ENCODE data around the gene PLAC1. TPM values are rescaled to one million over a fixed set of nuclear protein-coding genes. Genes with fewer than 3 reads are reported as not detected.

The PLAC1 gene
- total and polyA plus RNA-seq, 2 of the 13 experiments (the other 11 are each of a cell fraction or from before 2014, with no cell fraction given), result 0.40 to 2.7 TPM

- TF ChIP-seq, protein P1, sequence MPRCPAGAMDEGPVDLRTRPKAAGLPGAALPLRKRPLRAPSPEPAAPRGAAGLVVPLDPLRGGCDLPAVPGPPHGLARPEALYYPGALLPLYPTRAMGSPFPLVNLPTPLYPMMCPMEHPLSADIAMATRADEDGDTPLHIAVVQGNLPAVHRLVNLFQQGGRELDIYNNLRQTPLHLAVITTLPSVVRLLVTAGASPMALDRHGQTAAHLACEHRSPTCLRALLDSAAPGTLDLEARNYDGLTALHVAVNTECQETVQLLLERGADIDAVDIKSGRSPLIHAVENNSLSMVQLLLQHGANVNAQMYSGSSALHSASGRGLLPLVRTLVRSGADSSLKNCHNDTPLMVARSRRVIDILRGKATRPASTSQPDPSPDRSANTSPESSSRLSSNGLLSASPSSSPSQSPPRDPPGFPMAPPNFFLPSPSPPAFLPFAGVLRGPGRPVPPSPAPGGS (CRISPR knock-in tag; IDR thresholded peaks at IDR 0.05), result no peak
- no peak for TF ChIP-seq CHCHD3 (CRISPR knock-in tag; IDR thresholded peaks at IDR 0.05)
- no peak for TF ChIP-seq NR3C1 (CRISPR knock-in tag; IDR thresholded peaks at IDR 0.05)
- TF ChIP-seq ZNF530 (CRISPR knock-in tag; IDR thresholded peaks at IDR 0.05; ENCODE audit: low read depth), result no peak
- TF ChIP-seq JUN (CRISPR knock-in tag; IDR thresholded peaks at IDR 0.05), result no peak
- TF ChIP-seq ZNF577 (CRISPR knock-in tag; IDR thresholded peaks at IDR 0.05; ENCODE audit: borderline replicate concordance, low read depth), result no peak
These were observed 89.8 kb downstream of the PLAC1 start (continued) for GRCh38 chrX:134568285-134569016.

- no peak overlapping the region for H3K4me2 ChIP-seq (ENCODE audit: low read depth, low read length)
- no peaks in the 10 kb centered on the region for H3K79me2 ChIP-seq (ENCODE audit: insufficient read depth, low read length)
- ATAC-seq (no peak), FAIRE-seq (no peak), DNase-seq (ENCODE audit: low spot score) (no peak)
- TF ChIP-seq GABPA (IDR thresholded peaks at IDR 0.05; ENCODE audit: low read depth, low read length) (no peak), GABPA (CRISPR knock-in tag; IDR thresholded peaks at IDR 0.05; ENCODE audit: low read depth) (peak; percentile 59), HNF4A (CRISPR knock-in tag; IDR thresholded peaks at IDR 0.05) (peak; percentile 50), ZNF674 (CRISPR knock-in tag; IDR thresholded peaks at IDR 0.05; ENCODE audit: low read depth) (no peak)
- no peak overlapping the region for H2AFZ ChIP-seq (ENCODE audit: low read length)
- POLR2A ChIA-PET, result no interaction called here
- no peak overlapping the region; a peak in 1 of 6 replicates for H3K4me3 ChIP-seq (replicated peaks in 1 of 3; ENCODE audit: insufficient read depth in 1 of 3, low read depth in 2 of 3, low read length in 3 of 3)
- H3K9me3 ChIP-seq (ENCODE audit: low read length), result no peaks in the 10 kb centered on the region
- no peak overlapping the region for H3K9ac ChIP-seq (ENCODE audit: insufficient read depth, low read depth, low read length)
- in situ Hi-C loops (cut with HindIII; ENCODE audit: extremely low pct_ligation_motif_present, low pct_unique_long_range_greater_than_20kb) (no loop called here), intact Hi-C loops (cut with micrococcal nuclease; ENCODE audit: unreplicated experiment) (no loop called here)
- H3K27me3 ChIP-seq (ENCODE audit: control insufficient read depth in 1 of 2, insufficient read depth in 2 of 2, low read length in 2 of 2), result no peaks in the 10 kb centered on the region
- BruUV-seq (replicated peaks), result no TSS peak
- WGBS (ENCODE audit: low lambda C conversion rate), result 15% methylated on average over 2 of the region's 5 CpGs
- no peaks in the 10 kb centered on the region for H3K36me3 ChIP-seq (replicated peaks in 1 of 2; ENCODE audit: control insufficient read depth in 1 of 2, insufficient read depth in 2 of 2, low read length in 2 of 2)
- CTCF ChIA-PET (ENCODE audit: low intra/inter-chr PET ratio, low total read pairs), result no interaction called here
- no peaks in the 10 kb centered on the region for H4K20me1 ChIP-seq (ENCODE audit: insufficient read depth, low read length)
- peaks cover 8% of the 10 kb centered on the region; the same call in 1 of the 2 replicates for H3K4me1 ChIP-seq (ENCODE audit: insufficient read depth, low read length)
- no peak overlapping the region for H3K27ac ChIP-seq (ENCODE audit: extremely low read length, insufficient read depth, low read length)
These were observed 91.8 kb downstream of the PLAC1 start for GRCh38 chrX:134566506-134566905.

All from HepG2 (cell line).